CD4-positive, CD25-positive, alpha-beta regulatory T cell (primary cell): ENCODE results near the gene S100A14. TPM values are rescaled to one million over a fixed set of nuclear protein-coding genes. Genes with fewer than 3 reads are reported as not detected.

Experiments used
- ATAC-seq, 2 donors: fragments of 150-1000 bp; cut with Tn5 transposase; one replicate each; pipeline ENCODE4 v1.10.0; 2021; ENCODE audit warnings: low read depth in 2 of 2, moderate number of reproducible peaks in 2 of 2, moderate library complexity in 1 of 2
- DNase-seq, 3 donors: peaks; one replicate each; pipeline versions ENCODE4 v3.0.0 to v3.0.0-alpha.2; 2012 to 2022; ENCODE audit warnings: mixed read lengths in 1 of 3
- H3K27ac ChIP-seq: one replicate; pipeline ENCODE4 v1.7.0; 2013; ENCODE audit warnings: mild to moderate bottlenecking, low read length; ENCODE audit not compliant: insufficient read depth, poor library complexity, severe bottlenecking
- H3K27me3 ChIP-seq: one replicate; pipeline ENCODE4 v1.7.0; 2013; ENCODE audit warnings: low read length; ENCODE audit not compliant: control insufficient read depth, insufficient read depth
- H3K36me3 ChIP-seq: one replicate; pipeline ENCODE4 v1.7.0; 2013; ENCODE audit warnings: mild to moderate bottlenecking, low read length, moderate library complexity; ENCODE audit not compliant: control insufficient read depth, insufficient read depth
- H3K4me1 ChIP-seq: 2 replicates; pipeline ENCODE4 v1.7.0; 2013; ENCODE audit warnings: mild to moderate bottlenecking, low read length; ENCODE audit not compliant: insufficient read depth, control insufficient read depth, poor library complexity, severe bottlenecking
- H3K4me3 ChIP-seq: one replicate; pipeline ENCODE4 v1.7.0; 2013; ENCODE audit warnings: low read depth, mild to moderate bottlenecking, low read length, moderate library complexity
- H3K9me3 ChIP-seq, 2 experiments: 1 replicate in 1 of 2; 2 replicates in 1 of 2; pipeline ENCODE4 v1.7.0; 2013; ENCODE audit warnings: low read length in 2 of 2, mild to moderate bottlenecking in 1 of 2, moderate library complexity in 1 of 2; ENCODE audit not compliant: control insufficient read depth in 2 of 2
- H3K27ac Mint-ChIP-seq, 3 donors: one replicate each; pipeline ENCODE4 v1.8.0; 2020 to 2022; ENCODE audit warnings: mild to moderate bottlenecking in 3 of 3, mixed read lengths in 3 of 3, moderate library complexity in 2 of 3
- H3K27me3 Mint-ChIP-seq: one replicate; pipeline ENCODE4 v1.8.0; 2022; ENCODE audit warnings: mild to moderate bottlenecking, mixed read lengths
- H3K36me3 Mint-ChIP-seq: one replicate; pipeline ENCODE4 v1.8.0; 2020; ENCODE audit warnings: mixed read lengths
- H3K4me1 Mint-ChIP-seq, 4 donors: one replicate each; pipeline ENCODE4 v1.8.0; 2020 to 2022; ENCODE audit warnings: mixed read lengths in 4 of 4, mild to moderate bottlenecking in 1 of 4
- H3K4me3 Mint-ChIP-seq, 4 donors: one replicate each; pipeline ENCODE4 v1.8.0; 2020 to 2022; ENCODE audit warnings: mild to moderate bottlenecking in 4 of 4, mixed read lengths in 4 of 4, moderate library complexity in 3 of 4
- H3K9me3 Mint-ChIP-seq, 7 donors: one replicate each; pipeline ENCODE4 v1.8.0; 2020 to 2022; ENCODE audit warnings: mixed read lengths in 7 of 7, mild to moderate bottlenecking in 3 of 7, moderate library complexity in 2 of 7
- polyA plus RNA-seq, 4 donors: library from polyadenylated mRNA; unstranded; fragments of 300-500 nt; fragmentation: Illumina TruSeq; gene quantifications; one replicate each; pipeline ENCODE4 v1.2.3, GENCODE V29; 2021
- total RNA-seq: library from RNA; stranded (reverse); gene quantifications from one replicate; pipeline ENCODE4 v1.2.3, GENCODE V29; 2022

The S100A14 gene
- total and polyA plus RNA-seq, 5 donors from 2014 or later: not detected

DNA sequence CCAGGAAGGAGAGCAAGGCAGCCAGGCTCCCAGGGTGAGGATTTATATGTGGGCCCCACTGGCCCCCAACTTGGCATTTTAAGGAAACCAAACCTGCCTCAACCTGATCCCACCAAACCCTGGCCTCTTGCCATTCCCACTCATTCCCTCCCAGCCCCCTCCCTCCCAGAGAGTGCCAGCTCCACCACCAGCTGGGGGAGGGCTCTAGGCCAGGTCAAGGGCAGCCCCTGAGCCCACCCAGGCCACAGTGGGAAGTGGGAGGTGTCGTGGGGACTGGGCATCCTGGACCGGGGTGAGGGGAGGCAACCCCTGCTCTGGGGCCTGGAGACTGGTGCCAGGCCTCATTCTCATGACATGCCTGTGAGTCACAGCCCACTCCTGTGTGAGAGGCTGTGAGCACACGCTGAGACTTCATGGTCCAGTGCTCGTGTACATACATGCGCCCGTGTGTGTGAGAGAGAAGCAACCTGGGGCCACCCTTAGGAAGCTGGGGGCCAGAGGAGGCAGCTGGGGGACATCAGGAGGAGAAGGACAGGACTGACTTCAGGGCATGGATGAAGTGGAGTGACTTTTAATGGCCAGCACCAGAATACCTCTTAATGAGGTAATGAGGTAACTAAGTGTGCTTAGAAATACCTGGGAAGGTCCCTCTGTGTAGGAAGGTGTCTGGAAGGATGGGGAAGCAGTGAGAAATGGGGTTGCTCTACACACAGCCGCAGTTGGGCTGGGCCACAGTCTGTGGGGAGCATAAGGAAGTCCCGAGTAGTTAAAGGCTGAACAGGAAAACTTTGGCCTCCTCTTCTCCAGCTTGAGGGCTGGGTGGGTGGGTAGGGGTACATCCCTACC is 50.4 kb downstream of the S100A14 start, which contains the start of gene S100A2:
S100A2 (minus strand) TSS at position 316 of the 846 bp plus-strand sequence. CDS start 1,967 bp downstream, outside the sequence.
- H3K4me1 Mint-ChIP-seq: peaks cover 0 to 40% (median 29%) of the 10 kb centered on the region in 4 donors
- peak within 1 kb of the TSS; percentile 60 for H3K27ac ChIP-seq
- peak within 1 kb of the TSS; percentile 89 to 98 (median 95) for H3K27ac Mint-ChIP-seq
- peaks cover 5% of the 10 kb centered on the region for H3K27me3 Mint-ChIP-seq
- peaks cover 36% of the 10 kb centered on the region for H3K4me1 ChIP-seq
- no peak within 1 kb of the TSS for H3K4me3 ChIP-seq
- DNase-seq (peak in 1 of 3 donors; percentile 58), ATAC-seq (peak; percentile 38 to 54)
- peak within 1 kb of the TSS in 3 of 4 donors; percentile 41 to 66 (median 49) for H3K4me3 Mint-ChIP-seq
- no peaks in the 10 kb centered on the region for H3K9me3 ChIP-seq
- H3K27me3 ChIP-seq: no peaks in the 10 kb centered on the region
- H3K9me3 Mint-ChIP-seq: no peaks in the 10 kb centered on the region
- no peaks in the 10 kb centered on the region for H3K36me3 Mint-ChIP-seq
- H3K36me3 ChIP-seq: no peaks in the 10 kb centered on the region

Other genes with a start within 250 kb of the S100A14 start
- not detected for gene S100A12, start 240.7 kb downstream of the S100A14 start, total RNA-seq
- gene S100A12, start 240.7 kb downstream of the S100A14 start, polyA plus RNA-seq: 1 to 10 TPM in 1 of 4 donors, under 1 TPM in 1, not detected in 2; 0.51 to 2.2 TPM
- not detected for gene S100A8, start 225.3 kb downstream of the S100A14 start, total RNA-seq
- gene S100A8, start 225.3 kb downstream of the S100A14 start, polyA plus RNA-seq: 10 to 100 TPM in 1 of 4 donors, 1 to 10 TPM in 2, not detected in 1; 2.7 to 32.7 (median 7.8) TPM
- not detected for gene S100A7A, start 199.8 kb downstream of the S100A14 start, total RNA-seq
- gene S100A7A, start 199.8 kb downstream of the S100A14 start, polyA plus RNA-seq: not detected
- not detected for gene S100A7, start 155.7 kb downstream of the S100A14 start, total RNA-seq
- gene S100A7, start 155.7 kb downstream of the S100A14 start, polyA plus RNA-seq: not detected
- gene S100A6, start 80.3 kb downstream of the S100A14 start, total RNA-seq: 304 TPM
- gene S100A6, start 80.3 kb downstream of the S100A14 start, polyA plus RNA-seq: 1,000 to 10,000 TPM in 2 of 4 donors, 100 to 1,000 TPM in 2; 660 to 1,174 (median 946) TPM
- gene S100A5, start 75.4 kb downstream of the S100A14 start, total RNA-seq: 1.8 TPM
- 1 to 10 TPM; 1.2 to 3.0 (median 1.7) TPM for gene S100A5, start 75.4 kb downstream of the S100A14 start, polyA plus RNA-seq
- 928 TPM for gene S100A4, start 70.5 kb downstream of the S100A14 start, total RNA-seq
- gene S100A4, start 70.5 kb downstream of the S100A14 start, polyA plus RNA-seq: 1,000 to 10,000 TPM; 2,534 to 4,309 (median 3,364) TPM
- not detected for gene S100A3, start 67.1 kb downstream of the S100A14 start, total RNA-seq
- gene S100A3, start 67.1 kb downstream of the S100A14 start, polyA plus RNA-seq: not detected
- not detected for gene S100A2, start 50.5 kb downstream of the S100A14 start, total RNA-seq
- gene S100A2, start 50.5 kb downstream of the S100A14 start, polyA plus RNA-seq: not detected
- gene S100A16, start 3.2 kb downstream of the S100A14 start, total RNA-seq: not detected
- gene S100A16, start 3.2 kb downstream of the S100A14 start, polyA plus RNA-seq: not detected
- gene S100A13, start 11.2 kb upstream of the S100A14 start, total RNA-seq: 6.4 TPM
- gene S100A13, start 11.2 kb upstream of the S100A14 start, polyA plus RNA-seq: 1 to 10 TPM in 2 of 4 donors, under 1 TPM in 2; 0.41 to 1.8 (median 1.3) TPM
- not detected for gene S100A1, start 12.1 kb upstream of the S100A14 start, total RNA-seq
- not detected for gene S100A1, start 12.1 kb upstream of the S100A14 start, polyA plus RNA-seq
- gene CHTOP, start 17.7 kb upstream of the S100A14 start, total RNA-seq: 85.1 TPM
- 10 to 100 TPM; 57.5 to 73.1 (median 65.8) TPM for gene CHTOP, start 17.7 kb upstream of the S100A14 start, polyA plus RNA-seq
- gene SNAPIN, start 42.4 kb upstream of the S100A14 start, total RNA-seq: 21.5 TPM
- gene SNAPIN, start 42.4 kb upstream of the S100A14 start, polyA plus RNA-seq: 100 to 1,000 TPM in 1 of 4 donors, 10 to 100 TPM in 3; 84.9 to 120 (median 93.7) TPM
- gene ILF2, start 54.7 kb upstream of the S100A14 start, total RNA-seq: 127 TPM
- gene ILF2, start 54.7 kb upstream of the S100A14 start, polyA plus RNA-seq: 100 to 1,000 TPM; 133 to 162 (median 150) TPM
- gene NPR1, start 62.4 kb upstream of the S100A14 start, total RNA-seq: not detected
- not detected for gene NPR1, start 62.4 kb upstream of the S100A14 start, polyA plus RNA-seq
- gene INTS3, start 111.7 kb upstream of the S100A14 start, total RNA-seq: 39.5 TPM
- 1 to 10 TPM; 6.9 to 9.4 (median 8.1) TPM for gene INTS3, start 111.7 kb upstream of the S100A14 start, polyA plus RNA-seq
- 8.3 TPM for gene SLC27A3, start 159.1 kb upstream of the S100A14 start, total RNA-seq
- gene SLC27A3, start 159.1 kb upstream of the S100A14 start, polyA plus RNA-seq: 1 to 10 TPM; 5.4 to 8.3 (median 5.9) TPM